ENCODE data around the gene NRXN3.

The NRXN3 gene

GRCh38 chr14:79328863-79329262 is 1158.7 kb downstream of the NRXN3 start:
- DNase-seq: no peak

- no peak for DNase-seq
Observed at GRCh38 chr14:79331830-79332229, 1161.7 kb downstream of the NRXN3 start.

GRCh38 chr14:79332504-79333197 is 1162.5 kb downstream of the NRXN3 start:
- DNase-seq: no peak

- no peak for DNase-seq
Observed at GRCh38 chr14:79333198-79333546, 1163.0 kb downstream of the NRXN3 start.

GRCh38 chr14:79334272-79334671 is 1164.1 kb downstream of the NRXN3 start:
- DNase-seq: no peak

- DNase-seq: no peak
Observed at GRCh38 chr14:79337761-79338160, 1167.6 kb downstream of the NRXN3 start.

- no peak for DNase-seq
Observed at GRCh38 chr14:79342942-79343341, 1172.8 kb downstream of the NRXN3 start.

- no peak for DNase-seq
Observed at GRCh38 chr14:79351011-79351410, 1180.8 kb downstream of the NRXN3 start.

- no peak for DNase-seq
Observed at GRCh38 chr14:79352076-79352630, 1182.0 kb downstream of the NRXN3 start.

GRCh38 chr14:79354336-79354735 is 1184.2 kb downstream of the NRXN3 start:
- DNase-seq: no peak

- DNase-seq: no peak
Observed at GRCh38 chr14:79356040-79356439, 1185.9 kb downstream of the NRXN3 start.

GRCh38 chr14:79357307-79357706 is 1187.1 kb downstream of the NRXN3 start:
- no peak for DNase-seq

- DNase-seq: no peak
Observed at GRCh38 chr14:79363291-79363690, 1193.1 kb downstream of the NRXN3 start.

GRCh38 chr14:79369359-79370332 is 1199.5 kb downstream of the NRXN3 start:
- no peak for DNase-seq

GRCh38 chr14:79370969-79371368 is 1200.8 kb downstream of the NRXN3 start:
- DNase-seq: no peak

- DNase-seq: no peak
Observed at GRCh38 chr14:79373451-79373850, 1203.3 kb downstream of the NRXN3 start.

- no peak for DNase-seq
Observed at GRCh38 chr14:79375356-79375755, 1205.2 kb downstream of the NRXN3 start.

GRCh38 chr14:79376557-79376956 is 1206.4 kb downstream of the NRXN3 start:
- no peak for DNase-seq

GRCh38 chr14:79378020-79378419 is 1207.8 kb downstream of the NRXN3 start:
- DNase-seq: no peak

GRCh38 chr14:79379266-79379665 is 1209.1 kb downstream of the NRXN3 start:
- no peak for DNase-seq

GRCh38 chr14:79383031-79383430 is 1212.9 kb downstream of the NRXN3 start:
- DNase-seq: no peak

- DNase-seq: no peak
Observed at GRCh38 chr14:79383475-79383874, 1213.3 kb downstream of the NRXN3 start.

- DNase-seq: no peak
Observed at GRCh38 chr14:79395061-79395460, 1224.9 kb downstream of the NRXN3 start.
